H9 (cell line): ENCODE results near the gene DTNBP1. TPM values are rescaled to one million over a fixed set of nuclear protein-coding genes. Genes with fewer than 3 reads are reported as not detected.

Source experiments
- DNase-seq: peaks from one replicate; pipeline ENCODE4 v3.0.0-alpha.2; 2017
- H2AFZ ChIP-seq: one replicate; pipeline ENCODE4 v1.6.1; 2013; ENCODE audit warnings: mild to moderate bottlenecking, low read length, control low read depth, moderate library complexity
- H2AK5ac ChIP-seq: 2 replicates; pipeline ENCODE4 v1.6.1; 2013; ENCODE audit warnings: low read length, control low read depth, mixed read lengths; ENCODE audit not compliant: insufficient read length
- H2BK120ac ChIP-seq: one replicate; pipeline ENCODE4 v1.6.1; 2013; ENCODE audit warnings: low read depth, mild to moderate bottlenecking, low read length, control low read depth, inconsistent platforms; ENCODE audit not compliant: poor library complexity, severe bottlenecking
- H2BK12ac ChIP-seq: 2 replicates; pipeline ENCODE4 v1.6.1; 2013; ENCODE audit warnings: low read length, control low read depth, mixed read lengths, low read depth; ENCODE audit not compliant: insufficient read length
- H2BK15ac ChIP-seq: 2 replicates; pipeline ENCODE4 v1.6.1; 2013; ENCODE audit warnings: low read depth, low read length, control low read depth
- H2BK20ac ChIP-seq: one replicate; pipeline ENCODE4 v1.6.1; 2013; ENCODE audit warnings: low read depth, mild to moderate bottlenecking, low read length, control low read depth, inconsistent platforms; ENCODE audit not compliant: poor library complexity, severe bottlenecking
- H2BK5ac ChIP-seq: 2 replicates; pipeline ENCODE4 v1.6.1; 2013; ENCODE audit warnings: low read length, control low read depth, mixed read lengths; ENCODE audit not compliant: insufficient read length
- H3K14ac ChIP-seq: 2 replicates; pipeline ENCODE4 v1.6.1; 2013; ENCODE audit warnings: low read length, control low read depth; ENCODE audit not compliant: insufficient read depth
- H3K18ac ChIP-seq: 2 replicates; pipeline ENCODE4 v1.6.1; 2013; ENCODE audit warnings: low read depth, mild to moderate bottlenecking, mixed read lengths, low read length, control low read depth; ENCODE audit not compliant: insufficient read length
- H3K23ac ChIP-seq: 2 replicates; pipeline ENCODE4 v1.6.1; 2013; ENCODE audit warnings: low read length, control low read depth, mixed read lengths, low read depth; ENCODE audit not compliant: insufficient read length
- H3K23me2 ChIP-seq: 2 replicates; pipeline ENCODE4 v1.6.1; 2013; ENCODE audit warnings: low read depth, mild to moderate bottlenecking, mixed read lengths, low read length, control low read depth; ENCODE audit not compliant: insufficient read length, poor library complexity, severe bottlenecking
- H3K27ac ChIP-seq: 2 replicates; pipeline ENCODE4 v1.5.1; 2013; ENCODE audit warnings: low read length, control low read depth, mixed read lengths, low read depth; ENCODE audit not compliant: insufficient read length
- H3K27me3 ChIP-seq: 2 replicates; pipeline ENCODE4 v1.6.1; 2013; ENCODE audit warnings: low read length, control low read depth, inconsistent platforms; ENCODE audit not compliant: insufficient read depth
- H3K4ac ChIP-seq: 2 replicates; pipeline ENCODE4 v1.6.1; 2013; ENCODE audit warnings: low read depth, mild to moderate bottlenecking, control low read depth, inconsistent platforms, low read length, moderate library complexity
- H3K4me1 ChIP-seq: 2 replicates; pipeline ENCODE4 v1.6.1; 2013; ENCODE audit warnings: low read length, control low read depth, inconsistent platforms; ENCODE audit not compliant: insufficient read depth
- H3K4me2 ChIP-seq: 2 replicates; pipeline ENCODE4 v1.6.1; 2013; ENCODE audit warnings: low read length, control low read depth, mixed read lengths; ENCODE audit not compliant: insufficient read length, insufficient read depth
- H3K56ac ChIP-seq: 2 replicates; pipeline ENCODE4 v1.6.1; 2013; ENCODE audit warnings: low read depth, mild to moderate bottlenecking, mixed read lengths, low read length, control low read depth; ENCODE audit not compliant: insufficient read length
- H3K79me1 ChIP-seq: 2 replicates; pipeline ENCODE4 v1.6.1; 2013; ENCODE audit warnings: low read depth, mild to moderate bottlenecking, moderate library complexity, low read length, control low read depth, inconsistent platforms; ENCODE audit not compliant: insufficient read depth, poor library complexity, severe bottlenecking
- H3K79me2 ChIP-seq: 2 replicates; pipeline ENCODE4 v1.6.1; 2013; ENCODE audit warnings: low read length, control low read depth, inconsistent platforms; ENCODE audit not compliant: insufficient read depth
- H3K9ac ChIP-seq: 2 replicates; pipeline ENCODE4 v1.6.1; 2013; ENCODE audit warnings: low read length, control low read depth, mixed read lengths; ENCODE audit not compliant: insufficient read length; ENCODE audit errors: extremely low read depth
- H3K9me3 ChIP-seq: one replicate; pipeline ENCODE4 v1.6.1; 2013; ENCODE audit warnings: low read depth, low read length, inconsistent platforms; ENCODE audit not compliant: control insufficient read depth
- H3T11ph ChIP-seq: one replicate; pipeline ENCODE4 v1.6.1; 2013; ENCODE audit warnings: mild to moderate bottlenecking, low read length, control low read depth, inconsistent platforms
- H4K20me1 ChIP-seq: one replicate; pipeline ENCODE4 v1.6.1; 2013; ENCODE audit not compliant: control insufficient read depth, insufficient read length, insufficient read depth
- H4K5ac ChIP-seq: 2 replicates; pipeline ENCODE4 v1.6.1; 2013; ENCODE audit warnings: low read depth, mild to moderate bottlenecking, mixed read lengths, low read length, control low read depth; ENCODE audit not compliant: insufficient read length
- H4K8ac ChIP-seq: replicated peaks from 2 replicates; pipeline ENCODE4 v1.6.1; 2013; ENCODE audit warnings: low read length, control low read depth, mixed read lengths, low read depth; ENCODE audit not compliant: insufficient read length
- H4K91ac ChIP-seq: 2 replicates; pipeline ENCODE4 v1.6.1; 2013; ENCODE audit warnings: low read depth, mild to moderate bottlenecking, moderate library complexity, mixed read lengths, low read length, control low read depth; ENCODE audit not compliant: insufficient read length
- H3K27ac Mint-ChIP-seq, 3 experiments: 2 replicates in 2 of 3; 3 replicates in 1 of 3; pipeline ENCODE4 v1.8.0; 2020 to 2021; ENCODE audit warnings: mixed read lengths in 3 of 3, mild to moderate bottlenecking in 1 of 3, moderate library complexity in 1 of 3
- H3K27me3 Mint-ChIP-seq: 2 replicates; pipeline ENCODE4 v1.8.0; 2021; ENCODE audit warnings: low read depth, mild to moderate bottlenecking, moderate library complexity, mixed read lengths
- H3K36me3 Mint-ChIP-seq, 3 experiments: 2 replicates in 2 of 3; 3 replicates in 1 of 3; pipeline ENCODE4 v1.8.0; 2020 to 2021; ENCODE audit warnings: low read depth in 3 of 3, mixed read lengths in 3 of 3; ENCODE audit not compliant: insufficient read depth in 1 of 3
- H3K4me1 Mint-ChIP-seq, 2 experiments: 2 replicates each; pipeline ENCODE4 v1.8.0; 2020; ENCODE audit warnings: mixed read lengths in 2 of 2
- H3K4me3 Mint-ChIP-seq, 2 experiments: 2 replicates in 1 of 2; 3 replicates in 1 of 2; pipeline ENCODE4 v1.8.0; 2020 to 2021; ENCODE audit warnings: mild to moderate bottlenecking in 2 of 2, mixed read lengths in 2 of 2, moderate library complexity in 1 of 2
- H3K9me3 Mint-ChIP-seq, 2 experiments: 2 replicates in 1 of 2; 3 replicates in 1 of 2; pipeline ENCODE4 v1.8.0; 2020; ENCODE audit warnings: mild to moderate bottlenecking in 2 of 2, mixed read lengths in 2 of 2, moderate library complexity in 1 of 2
- WGBS: extraction: QIAGEN DNeasy Blood & Tissue Kit; methylation state at CpG from one replicate; pipeline ENCODE4 v1.1.7; 2013; ENCODE audit warnings: missing lambda C conversion rate, low lambda C conversion rate, mixed read lengths; ENCODE audit not compliant: insufficient read length; ENCODE audit errors: extremely low coverage; 5-methylcytosine and 5-hydroxymethylcytosine counted together
- total RNA-seq: library from RNA; stranded (reverse); gene quantifications from 2 replicates; pipeline ENCODE4 v1.2.1, GENCODE V29; 2021
- TF ChIP-seq, protein P1 (sequence below): fragments of 200-600 bp; sonication (generic); conservative IDR thresholded peaks from 3 replicates; pipeline ENCODE4 v1.8.0; 2021; ENCODE audit warnings: antibody characterized with exemption, mild to moderate bottlenecking

Gene DTNBP1
- total RNA-seq, 1 experiment from 2014 or later, result 12.9 TPM

DNA sequence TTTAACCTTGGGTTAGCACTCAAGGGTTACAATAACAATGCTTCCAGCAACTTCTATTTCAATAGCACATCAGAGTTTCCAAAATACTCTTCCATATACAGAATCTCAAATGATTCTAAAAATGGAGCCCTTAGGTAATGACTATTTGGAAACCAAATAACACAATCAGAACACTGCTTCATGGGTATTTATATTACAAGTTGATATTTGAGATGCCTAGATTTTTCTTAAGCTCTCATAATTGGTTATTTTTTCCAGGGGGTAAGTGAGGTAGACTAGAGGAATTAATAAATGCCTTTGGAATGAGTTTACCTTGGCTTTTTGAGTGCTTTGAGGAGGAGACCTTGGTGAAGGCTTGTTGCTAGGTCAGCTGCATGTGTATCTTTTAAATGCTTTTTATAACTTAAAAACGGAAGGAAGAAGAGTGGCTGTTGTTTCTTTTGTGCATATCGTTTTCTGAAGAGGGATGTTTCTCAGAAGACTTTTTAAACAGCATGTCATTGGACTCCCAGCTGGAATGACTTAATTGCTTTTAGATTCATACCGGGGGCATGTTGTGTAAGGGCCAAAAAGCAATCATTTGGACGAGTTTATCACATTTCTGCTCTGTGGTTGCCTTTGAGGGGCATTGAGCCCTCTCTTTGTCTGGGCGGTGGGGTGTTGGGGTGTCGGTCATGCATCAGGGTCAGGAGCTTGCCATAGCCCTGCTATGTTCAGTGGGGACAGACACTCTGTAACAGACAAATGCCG, 186.0 kb downstream of the DTNBP1 start:
- H4K5ac ChIP-seq, result no peak overlapping the region
- TF ChIP-seq, protein P1, sequence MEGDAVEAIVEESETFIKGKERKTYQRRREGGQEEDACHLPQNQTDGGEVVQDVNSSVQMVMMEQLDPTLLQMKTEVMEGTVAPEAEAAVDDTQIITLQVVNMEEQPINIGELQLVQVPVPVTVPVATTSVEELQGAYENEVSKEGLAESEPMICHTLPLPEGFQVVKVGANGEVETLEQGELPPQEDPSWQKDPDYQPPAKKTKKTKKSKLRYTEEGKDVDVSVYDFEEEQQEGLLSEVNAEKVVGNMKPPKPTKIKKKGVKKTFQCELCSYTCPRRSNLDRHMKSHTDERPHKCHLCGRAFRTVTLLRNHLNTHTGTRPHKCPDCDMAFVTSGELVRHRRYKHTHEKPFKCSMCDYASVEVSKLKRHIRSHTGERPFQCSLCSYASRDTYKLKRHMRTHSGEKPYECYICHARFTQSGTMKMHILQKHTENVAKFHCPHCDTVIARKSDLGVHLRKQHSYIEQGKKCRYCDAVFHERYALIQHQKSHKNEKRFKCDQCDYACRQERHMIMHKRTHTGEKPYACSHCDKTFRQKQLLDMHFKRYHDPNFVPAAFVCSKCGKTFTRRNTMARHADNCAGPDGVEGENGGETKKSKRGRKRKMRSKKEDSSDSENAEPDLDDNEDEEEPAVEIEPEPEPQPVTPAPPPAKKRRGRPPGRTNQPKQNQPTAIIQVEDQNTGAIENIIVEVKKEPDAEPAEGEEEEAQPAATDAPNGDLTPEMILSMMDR, result no peak
- peaks cover 7% of the 10 kb centered on the region for H3K79me1 ChIP-seq
- no peak overlapping the region for H3K27ac ChIP-seq
- DNase-seq, result no peak
- H2AK5ac ChIP-seq, result no peak overlapping the region
- WGBS, result no CpG with 5 or more reads among the region's 7 CpGs
- H3K56ac ChIP-seq, result no peak overlapping the region
- no peak overlapping the region for H2BK12ac ChIP-seq
- Mint-ChIP-seq H3K27me3 (no peaks in the 10 kb centered on the region), H3K4me3 (no peak overlapping the region), H3K27ac (no peak overlapping the region; a peak in 1 of 7 replicates), H3K4me1 (peaks cover 65 to 70% of the 10 kb centered on the region in 2 experiments), H3K9me3 (no peaks in the 10 kb centered on the region), H3K36me3 (peaks cover 15 to 44% (median 18%) of the 10 kb centered on the region in 3 experiments; a peak in 6 of 7 replicates)
- H4K8ac ChIP-seq, result no peak overlapping the region
- no peak overlapping the region for H4K91ac ChIP-seq
- H3K14ac ChIP-seq, result no peak overlapping the region
- H2BK20ac ChIP-seq, result no peak overlapping the region
- no peaks in the 10 kb centered on the region for H3K9me3 ChIP-seq
- H2BK120ac ChIP-seq, result no peak overlapping the region
- H3K4me2 ChIP-seq, result no peak overlapping the region
- no peak overlapping the region for H2BK5ac ChIP-seq
- no peaks in the 10 kb centered on the region for H3K27me3 ChIP-seq
- no peak overlapping the region for H3K18ac ChIP-seq
- peaks cover 5% of the 10 kb centered on the region for H3K4me1 ChIP-seq
- H3K4ac ChIP-seq, result no peak overlapping the region
- H4K20me1 ChIP-seq, result no peaks in the 10 kb centered on the region
- H3K23me2 ChIP-seq, result no peaks in the 10 kb centered on the region
- H2AFZ ChIP-seq, result no peak overlapping the region
- H3K9ac ChIP-seq, result no peak overlapping the region
- H3K79me2 ChIP-seq, result peaks cover 60% of the 10 kb centered on the region; the same call in 1 of the 2 replicates
- no peak overlapping the region for H2BK15ac ChIP-seq
- no peak overlapping the region for H3K23ac ChIP-seq
- no peak overlapping the region for H3T11ph ChIP-seq
